NCI-H2029 (cell line): ENCODE measurements around the gene NSL1.
"Not testable (repeated sequence)": the region's sequence is repeated elsewhere in the genome, so short reads cannot be mapped to it uniquely, and the experiment has no call there.

Experiments
- DNase-seq: peaks from one replicate; lab custom pipeline; 2025; lab: John Stamatoyannopoulos, UW

The NSL1 gene

GRCh38 chr1:212782422-212783154 is 9.0 kb downstream of the NSL1 start:
- peak; percentile 14 for DNase-seq

GRCh38 chr1:212781225-212781624 is 10.4 kb downstream of the NSL1 start:
- DNase-seq = no peak

GRCh38 chr1:212780759-212781158 is 10.8 kb downstream of the NSL1 start:
- DNase-seq = no peak

- DNase-seq = not testable (repeated sequence)
Observed at GRCh38 chr1:212779086-212779485, 12.5 kb downstream of the NSL1 start.

GRCh38 chr1:212777151-212777550 is 14.4 kb downstream of the NSL1 start:
- DNase-seq = no peak

- no peak for DNase-seq
Observed at GRCh38 chr1:212775241-212775640, 16.3 kb downstream of the NSL1 start.

- no peak for DNase-seq
Observed at GRCh38 chr1:212774584-212774983, 17.0 kb downstream of the NSL1 start.

- DNase-seq = no peak
Observed at GRCh38 chr1:212773011-212773410, 18.6 kb downstream of the NSL1 start.

GRCh38 chr1:212771341-212771740 is 20.2 kb downstream of the NSL1 start:
- DNase-seq = no peak

GRCh38 chr1:212769459-212770167 is 22.0 kb downstream of the NSL1 start:
- no peak for DNase-seq

- DNase-seq = not testable (repeated sequence)
Observed at GRCh38 chr1:212766825-212767224, 24.8 kb downstream of the NSL1 start.

- not testable (repeated sequence) for DNase-seq
Observed at GRCh38 chr1:212764718-212765281, 26.8 kb downstream of the NSL1 start.

- no peak for DNase-seq
Observed at GRCh38 chr1:212762839-212763238, 28.7 kb downstream of the NSL1 start.

GRCh38 chr1:212762234-212762633 is 29.3 kb downstream of the NSL1 start:
- DNase-seq = no peak

GRCh38 chr1:212760126-212760823 is 31.3 kb downstream of the NSL1 start:
- no peak for DNase-seq

GRCh38 chr1:212759683-212760082 is 31.9 kb downstream of the NSL1 start:
- no peak for DNase-seq

- no peak for DNase-seq
Observed at GRCh38 chr1:212754680-212755079, 36.9 kb downstream of the NSL1 start.

- no peak for DNase-seq
Observed at GRCh38 chr1:212754193-212754592, 37.4 kb downstream of the NSL1 start.

- DNase-seq = no peak
Observed at GRCh38 chr1:212753749-212754148, 37.8 kb downstream of the NSL1 start.

- no peak for DNase-seq
Observed at GRCh38 chr1:212752934-212753497, 38.6 kb downstream of the NSL1 start.

- DNase-seq = no peak
Observed at GRCh38 chr1:212752252-212752933, 39.2 kb downstream of the NSL1 start.
